ENCODE results near the gene SYCP2. TPM values are rescaled to one million over a fixed set of nuclear protein-coding genes. Genes with fewer than 3 reads are reported as not detected.
"Not testable (repeated sequence)": the region's sequence is repeated elsewhere in the genome, so short reads cannot be mapped to it uniquely, and the experiment has no call there.

SYCP2 gene
- polyA plus RNA-seq, 1 donor (not counting 4 experiments of a cell fraction or from before 2014, with no cell fraction given), result 0.12 TPM

GRCh38 chr20:59958123-59958522, 24.7 kb upstream of the SYCP2 start, which contains the start of gene CDH26:
Gene CDH26, plus strand, starts transcription at chr20:59958423. Its CDS starts 304 bp downstream, at chr20:59958727.
- H3K4me2 ChIP-seq (ENCODE audit: control insufficient read depth, extremely low read depth, insufficient read depth, low read depth, low read length), result no peak within 1 kb of the TSS
- H3K79me2 ChIP-seq (ENCODE audit: control insufficient read depth, insufficient read depth, low read length), result no peaks in the 10 kb centered on the region
- no peak within 1 kb of the TSS for H2AFZ ChIP-seq (ENCODE audit: control insufficient read depth, low read length)
- DNase-seq (ENCODE audit: low read depth, low spot score) (no peak), FAIRE-seq (no peak)
- H3K4me3 ChIP-seq (ENCODE audit: control insufficient read depth in 2 of 3, extremely low read depth in 1 of 3, insufficient read depth in 2 of 3, low read depth in 1 of 3, low read length in 3 of 3), result no peak within 1 kb of the TSS
- H3K27me3 ChIP-seq (ENCODE audit: control insufficient read depth, extremely low read depth, insufficient read depth, low read length), result no peaks in the 10 kb centered on the region
- TF ChIP-seq CTCF (optimal IDR thresholded peaks at IDR 0.05 in 1 of 3, IDR thresholded peaks at IDR 0.05 in 1 of 3, conservative IDR thresholded peaks at IDR 0.05 in 1 of 3; ENCODE audit: extremely low read depth in 1 of 3, insufficient read depth in 2 of 3, low read length in 3 of 3), result no peak
- TF ChIP-seq EZH2 (IDR thresholded peaks at IDR 0.05; ENCODE audit: low read length), result no peak
- dilution Hi-C loops (cut with MboI; ENCODE audit: extremely low pct_ligation_motif_present, low sequenced_read_pairs), result no loop called here
- H3K9me1 ChIP-seq (ENCODE audit: control insufficient read depth, extremely low read depth, insufficient read depth, low read length), result no peaks in the 10 kb centered on the region
- H3K4me1 ChIP-seq (ENCODE audit: control insufficient read depth, extremely low read depth, insufficient read depth, low read length), result peaks cover 20% of the 10 kb centered on the region
- no peaks in the 10 kb centered on the region for H3K9me3 ChIP-seq (ENCODE audit: control insufficient read depth, low read depth, low read length)
- H3K36me3 ChIP-seq (ENCODE audit: control insufficient read depth in 2 of 2, extremely low read depth in 1 of 2, insufficient read depth in 2 of 2, low read length in 2 of 2), result no peaks in the 10 kb centered on the region
- no peak within 1 kb of the TSS for H3K9ac ChIP-seq (ENCODE audit: control insufficient read depth, extremely low read depth, insufficient read depth, low read length)
- no peaks in the 10 kb centered on the region for H4K20me1 ChIP-seq (ENCODE audit: control insufficient read depth, extremely low read depth, insufficient read depth, low read length)
- no peak within 1 kb of the TSS for H3K27ac ChIP-seq (ENCODE audit: control insufficient read depth, insufficient read depth, low read length)

- H3K4me2 ChIP-seq (ENCODE audit: control insufficient read depth, extremely low read depth, insufficient read depth, low read depth, low read length); H3K27me3 ChIP-seq (ENCODE audit: control insufficient read depth, extremely low read depth, insufficient read depth, low read length); H3K9me3 ChIP-seq (ENCODE audit: control insufficient read depth, low read depth, low read length); H3K36me3 ChIP-seq (ENCODE audit: control insufficient read depth in 2 of 2, extremely low read depth in 1 of 2, insufficient read depth in 2 of 2, low read length in 2 of 2); H2AFZ ChIP-seq (ENCODE audit: control insufficient read depth, low read length); H3K9ac ChIP-seq (ENCODE audit: control insufficient read depth, extremely low read depth, insufficient read depth, low read length); FAIRE-seq; H4K20me1 ChIP-seq (ENCODE audit: control insufficient read depth, extremely low read depth, insufficient read depth, low read length); H3K4me3 ChIP-seq (ENCODE audit: control insufficient read depth in 2 of 3, extremely low read depth in 1 of 3, insufficient read depth in 2 of 3, low read depth in 1 of 3, low read length in 3 of 3); DNase-seq (ENCODE audit: low read depth, low spot score); H3K9me1 ChIP-seq (ENCODE audit: control insufficient read depth, extremely low read depth, insufficient read depth, low read length); dilution Hi-C loops (cut with MboI; ENCODE audit: extremely low pct_ligation_motif_present, low sequenced_read_pairs); H3K27ac ChIP-seq (ENCODE audit: control insufficient read depth, insufficient read depth, low read length); H3K79me2 ChIP-seq (ENCODE audit: control insufficient read depth, insufficient read depth, low read length): not testable (repeated sequence)
- H3K4me1 ChIP-seq (ENCODE audit: control insufficient read depth, extremely low read depth, insufficient read depth, low read length), result peaks cover 20% of the 10 kb centered on the region
These were observed 24.1 kb upstream of the SYCP2 start for GRCh38 chr20:59957568-59957967.

- Histone ChIP-seq H3K27ac (ENCODE audit: control insufficient read depth, insufficient read depth, low read length) (no peak overlapping the region), H3K27me3 (ENCODE audit: control insufficient read depth, extremely low read depth, insufficient read depth, low read length) (no peaks in the 10 kb centered on the region), H3K4me3 (ENCODE audit: control insufficient read depth in 2 of 3, extremely low read depth in 1 of 3, insufficient read depth in 2 of 3, low read depth in 1 of 3, low read length in 3 of 3) (no peak overlapping the region), H3K4me1 (ENCODE audit: control insufficient read depth, extremely low read depth, insufficient read depth, low read length) (peaks cover 3% of the 10 kb centered on the region), H4K20me1 (ENCODE audit: control insufficient read depth, extremely low read depth, insufficient read depth, low read length) (no peaks in the 10 kb centered on the region), H2AFZ (ENCODE audit: control insufficient read depth, low read length) (no peak overlapping the region), H3K79me2 (ENCODE audit: control insufficient read depth, insufficient read depth, low read length) (no peaks in the 10 kb centered on the region), H3K9ac (ENCODE audit: control insufficient read depth, extremely low read depth, insufficient read depth, low read length) (no peak overlapping the region), H3K9me1 (ENCODE audit: control insufficient read depth, extremely low read depth, insufficient read depth, low read length) (no peaks in the 10 kb centered on the region), H3K9me3 (ENCODE audit: control insufficient read depth, low read depth, low read length) (no peaks in the 10 kb centered on the region), H3K4me2 (ENCODE audit: control insufficient read depth, extremely low read depth, insufficient read depth, low read depth, low read length) (no peak overlapping the region), H3K36me3 (ENCODE audit: control insufficient read depth in 2 of 2, extremely low read depth in 1 of 2, insufficient read depth in 2 of 2, low read length in 2 of 2) (no peaks in the 10 kb centered on the region)
- dilution Hi-C loops (cut with MboI; ENCODE audit: extremely low pct_ligation_motif_present, low sequenced_read_pairs), result no loop called here
- no peak for TF ChIP-seq EZH2 (IDR thresholded peaks at IDR 0.05; ENCODE audit: low read length)
- peak; percentile 21 to 34 (median 23) for TF ChIP-seq CTCF (optimal IDR thresholded peaks at IDR 0.05 in 1 of 3, IDR thresholded peaks at IDR 0.05 in 1 of 3, conservative IDR thresholded peaks at IDR 0.05 in 1 of 3; ENCODE audit: extremely low read depth in 1 of 3, insufficient read depth in 2 of 3, low read length in 3 of 3)
- DNase-seq (ENCODE audit: low read depth, low spot score) (no peak), FAIRE-seq (peak; percentile 71)
These were observed 21.8 kb upstream of the SYCP2 start for GRCh38 chr20:59955131-59955796.

All from keratinocyte (primary cell).